ENCODE results near the gene ERFL. TPM values are rescaled to one million over a fixed set of nuclear protein-coding genes. Genes with fewer than 3 reads are reported as not detected.
"Not testable (repeated sequence)": the region's sequence is repeated elsewhere in the genome, so short reads cannot be mapped to it uniquely, and the experiment has no call there.

Gene ERFL
- total RNA-seq, 4 donors from 2014 or later = 0.32 to 0.42 (median 0.33) TPM; not detected in 1

DNA sequence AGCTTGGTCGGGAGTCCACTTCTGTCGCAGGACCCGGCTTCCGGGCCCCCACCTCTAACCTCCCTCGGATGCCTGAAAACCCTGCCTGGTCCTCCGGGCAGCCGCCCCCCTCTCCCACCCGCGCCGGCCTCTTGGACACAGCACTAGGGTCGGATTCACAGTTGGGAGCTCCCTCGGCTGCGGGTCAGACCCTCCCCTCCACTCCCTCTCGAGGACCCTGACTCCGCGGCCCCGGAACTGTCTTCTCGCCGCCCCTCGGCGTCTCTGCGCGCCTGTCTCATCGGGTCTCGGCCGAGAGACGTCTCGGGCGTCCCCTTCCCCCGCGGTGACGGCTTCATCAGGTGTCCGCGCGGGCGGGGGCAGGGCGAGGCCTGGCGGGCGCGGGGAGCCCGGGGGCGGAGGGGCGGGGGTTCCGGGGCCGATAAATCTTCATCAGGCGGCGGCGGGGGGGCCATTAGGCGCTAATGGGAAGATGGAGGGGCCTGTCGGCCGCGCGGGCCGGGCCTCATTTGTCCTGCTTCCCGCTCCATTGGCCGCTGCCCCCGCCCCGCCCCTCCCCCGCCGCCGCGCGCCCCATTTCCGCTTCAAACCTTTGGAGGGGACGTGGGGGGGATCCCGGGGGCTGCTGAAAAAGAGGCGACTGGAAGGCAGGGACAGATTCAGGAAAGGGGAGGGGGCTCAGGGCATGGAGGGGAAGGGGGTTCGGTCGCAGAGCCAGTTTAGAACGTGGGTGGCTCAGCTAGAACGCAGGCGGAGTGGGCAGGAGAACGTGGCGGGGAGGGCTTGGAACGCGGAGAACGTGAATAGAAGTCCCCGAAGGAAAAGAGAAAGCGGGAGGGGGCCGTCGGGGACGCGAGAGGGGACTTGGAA lies 11.8 kb upstream of the ERFL start:
- H3K36me3 ChIP-seq = no peaks in the 10 kb centered on the region
- intact Hi-C loops (cut with DNase I) = loop anchor here (5.0 kb wide), 1 partner anchor 68 kb away; no protein-coding TSS in a partner anchor
- DNase-seq (ENCODE audit: extremely low spot score) = no peak
- WGBS = 2% methylated on average over 43 of the region's 83 CpGs
- peaks cover 3 to 97% (median 47%) of the 10 kb centered on the region in 4 donors for H3K27me3 ChIP-seq
- peaks cover 17 to 30% (median 27%) of the 10 kb centered on the region in 4 donors for H3K4me1 ChIP-seq
- no peak for TF ChIP-seq POLR2AphosphoS5 (IDR thresholded peaks at IDR 0.05)
- TF ChIP-seq, protein P1, sequence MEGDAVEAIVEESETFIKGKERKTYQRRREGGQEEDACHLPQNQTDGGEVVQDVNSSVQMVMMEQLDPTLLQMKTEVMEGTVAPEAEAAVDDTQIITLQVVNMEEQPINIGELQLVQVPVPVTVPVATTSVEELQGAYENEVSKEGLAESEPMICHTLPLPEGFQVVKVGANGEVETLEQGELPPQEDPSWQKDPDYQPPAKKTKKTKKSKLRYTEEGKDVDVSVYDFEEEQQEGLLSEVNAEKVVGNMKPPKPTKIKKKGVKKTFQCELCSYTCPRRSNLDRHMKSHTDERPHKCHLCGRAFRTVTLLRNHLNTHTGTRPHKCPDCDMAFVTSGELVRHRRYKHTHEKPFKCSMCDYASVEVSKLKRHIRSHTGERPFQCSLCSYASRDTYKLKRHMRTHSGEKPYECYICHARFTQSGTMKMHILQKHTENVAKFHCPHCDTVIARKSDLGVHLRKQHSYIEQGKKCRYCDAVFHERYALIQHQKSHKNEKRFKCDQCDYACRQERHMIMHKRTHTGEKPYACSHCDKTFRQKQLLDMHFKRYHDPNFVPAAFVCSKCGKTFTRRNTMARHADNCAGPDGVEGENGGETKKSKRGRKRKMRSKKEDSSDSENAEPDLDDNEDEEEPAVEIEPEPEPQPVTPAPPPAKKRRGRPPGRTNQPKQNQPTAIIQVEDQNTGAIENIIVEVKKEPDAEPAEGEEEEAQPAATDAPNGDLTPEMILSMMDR (IDR thresholded peaks at IDR 0.05) = no peak
- no peak for TF ChIP-seq POLR2A (IDR thresholded peaks at IDR 0.05; ENCODE audit: low read depth)
- TF ChIP-seq EP300 (IDR thresholded peaks at IDR 0.05) = no peak
- H3K27ac ChIP-seq (replicated peaks in 1 of 4) = no peak overlapping the region
- H3K9me3 ChIP-seq = no peaks in the 10 kb centered on the region
- peak overlapping the region; percentile 43 to 50 (median 46) for H3K4me3 ChIP-seq

DNA sequence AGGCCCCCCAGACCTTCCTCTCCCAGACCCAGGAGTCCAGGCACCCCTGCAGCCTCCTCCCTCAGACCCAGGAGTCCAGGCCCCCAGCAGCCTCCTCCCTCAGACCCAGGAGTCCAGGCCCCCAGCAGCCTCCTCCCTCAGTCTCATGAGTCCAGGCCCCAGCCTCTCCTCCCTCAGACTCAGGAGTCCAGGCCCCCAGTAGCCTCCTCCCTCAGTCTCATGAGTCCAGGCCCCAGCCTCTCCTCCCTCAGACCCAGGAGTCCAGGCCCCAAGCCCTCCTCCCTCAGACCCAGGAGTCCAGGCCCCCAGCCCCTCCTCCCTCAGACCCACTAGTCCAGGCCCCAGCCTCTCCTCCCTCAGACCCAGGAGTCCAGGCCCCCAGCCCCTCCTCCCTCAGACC lies 11.0 kb upstream of the ERFL start:
- intact Hi-C loops (cut with DNase I) = loop anchor here (5.0 kb wide), 1 partner anchor 67 kb away; no protein-coding TSS in a partner anchor
- Histone ChIP-seq H3K27me3 (peaks cover 3 to 97% (median 52%) of the 10 kb centered on the region in 4 donors), H3K4me1 (peaks cover 17 to 33% (median 31%) of the 10 kb centered on the region in 4 donors)
- not testable (repeated sequence) for H3K9me3 ChIP-seq; H3K4me3 ChIP-seq; H3K36me3 ChIP-seq; H3K27ac ChIP-seq (replicated peaks in 1 of 4); DNase-seq (ENCODE audit: extremely low spot score)

DNA sequence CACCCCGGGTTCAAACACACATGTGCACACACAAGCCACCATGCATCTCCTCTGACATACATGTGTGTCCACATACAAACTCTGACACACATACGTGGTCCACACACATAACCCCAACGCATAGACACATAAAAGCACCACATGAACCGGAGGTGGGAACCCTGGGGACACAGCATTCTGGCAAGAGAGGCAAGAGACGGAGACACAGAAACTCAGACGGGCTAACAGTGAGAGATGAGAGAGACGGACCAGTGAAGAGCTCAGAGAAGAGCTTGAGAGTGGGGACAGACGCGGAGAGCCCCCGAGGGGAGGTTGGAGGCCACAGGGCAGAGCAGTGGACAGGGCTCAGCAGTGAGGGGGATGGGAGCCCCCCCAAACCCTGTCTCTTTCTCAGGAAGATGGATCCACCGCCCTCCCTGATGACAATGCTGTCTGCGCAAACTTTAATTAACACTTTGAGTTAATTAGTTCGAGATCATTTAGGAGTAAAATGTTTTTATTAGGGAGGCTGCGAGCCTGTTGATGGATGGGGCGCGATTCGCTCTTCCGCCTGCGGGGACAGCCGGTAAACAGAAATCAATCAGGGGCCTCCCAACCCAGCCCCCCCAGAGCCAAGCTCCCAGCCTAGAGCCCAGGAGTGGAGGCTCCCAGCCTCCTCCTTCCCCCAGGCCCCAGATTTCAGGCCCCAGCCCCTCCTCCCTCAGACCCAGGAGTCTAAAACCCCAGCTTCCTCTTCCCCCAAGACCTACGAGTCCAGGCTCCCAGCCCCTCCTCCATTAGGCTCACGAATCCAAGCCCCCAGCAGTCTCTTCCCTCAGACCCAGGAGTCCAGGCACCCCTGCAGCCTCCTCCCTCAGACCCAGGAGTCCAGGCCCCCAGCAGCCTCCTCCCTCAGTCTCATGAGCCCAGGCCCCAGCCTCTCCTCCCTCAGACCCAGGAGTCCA lies 9.5 kb upstream of the ERFL start:
- Histone ChIP-seq H3K27me3 (peaks cover 3 to 97% (median 59%) of the 10 kb centered on the region in 4 donors), H3K4me1 (peaks cover 17 to 40% (median 38%) of the 10 kb centered on the region in 4 donors), H3K27ac (replicated peaks in 1 of 4) (no peak overlapping the region), H3K9me3 (no peaks in the 10 kb centered on the region), H3K4me3 (no peak overlapping the region), H3K36me3 (no peaks in the 10 kb centered on the region)
- WGBS = 53% methylated on average over 22 of the region's 22 CpGs
- intact Hi-C loops (cut with DNase I) = loop anchor here (5.0 kb wide), 1 partner anchor 65 kb away; no protein-coding TSS in a partner anchor
- no peak for TF ChIP-seq EP300 (IDR thresholded peaks at IDR 0.05)
- no peak for DNase-seq (ENCODE audit: extremely low spot score)

DNA sequence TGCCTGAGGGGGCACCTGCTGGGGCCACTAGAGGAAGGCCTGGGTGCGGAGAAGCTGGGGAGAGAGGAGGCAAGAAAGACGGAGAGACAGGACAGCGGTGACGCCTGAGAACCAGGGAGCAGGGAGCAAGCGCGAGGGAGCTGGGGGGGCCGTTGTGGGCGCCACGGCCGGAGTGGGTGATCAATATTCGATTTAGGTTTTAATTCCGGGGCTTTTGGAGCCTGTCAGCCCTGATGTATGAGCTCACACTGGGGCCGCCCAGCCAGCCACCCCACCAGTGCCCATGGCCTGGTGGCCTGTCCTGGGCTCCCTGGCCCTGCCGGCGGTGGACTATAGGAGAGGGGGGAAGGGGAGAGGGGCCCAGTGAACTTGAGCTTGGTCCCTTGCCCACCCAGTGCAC lies 8.7 kb upstream of the ERFL start:
- H3K9me3 ChIP-seq = no peaks in the 10 kb centered on the region
- no peak for DNase-seq (ENCODE audit: extremely low spot score)
- 69% methylated on average over 10 of the region's 15 CpGs for WGBS
- intact Hi-C loops (cut with DNase I) = loop anchor here (5.0 kb wide), 1 partner anchor 65 kb away; no protein-coding TSS in a partner anchor
- peaks cover 3 to 97% (median 62%) of the 10 kb centered on the region in 4 donors for H3K27me3 ChIP-seq
- H3K27ac ChIP-seq (replicated peaks in 1 of 4) = no peak overlapping the region
- no peaks in the 10 kb centered on the region for H3K36me3 ChIP-seq
- TF ChIP-seq POLR2AphosphoS5 (IDR thresholded peaks at IDR 0.05) (no peak), EP300 (IDR thresholded peaks at IDR 0.05) (no peak), POLR2A (IDR thresholded peaks at IDR 0.05; ENCODE audit: low read depth) (no peak)
- TF ChIP-seq, protein P1 (IDR thresholded peaks at IDR 0.05) = no peak
- H3K4me3 ChIP-seq = no peak overlapping the region
- H3K4me1 ChIP-seq = peaks cover 17 to 46% (median 42%) of the 10 kb centered on the region in 4 donors

DNA sequence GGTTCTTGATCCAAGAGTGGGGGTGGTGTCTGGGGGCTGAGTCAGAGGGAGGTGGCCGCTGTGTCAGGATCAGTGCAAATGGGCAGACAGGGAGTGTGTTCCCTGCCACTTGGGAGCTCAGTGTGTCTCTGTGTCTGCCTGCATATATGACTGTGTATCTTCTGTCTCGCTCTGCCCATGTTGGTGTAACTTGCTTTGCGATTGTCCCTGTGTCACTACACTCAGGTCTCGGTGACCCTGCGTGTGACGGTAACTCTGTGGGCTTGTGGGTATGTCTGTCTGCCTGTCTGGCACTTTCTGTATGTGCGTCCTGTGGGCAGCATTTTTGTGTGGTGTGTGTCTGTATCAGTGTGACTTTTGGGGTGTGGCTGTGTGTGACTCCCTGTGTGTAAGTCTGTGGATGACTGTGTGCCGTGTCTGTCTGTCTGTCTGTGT lies 8.2 kb upstream of the ERFL start:
- DNase-seq (ENCODE audit: extremely low spot score) = no peak
- peaks cover 0 to 97% (median 61%) of the 10 kb centered on the region in 4 donors for H3K27me3 ChIP-seq
- H3K4me3 ChIP-seq = no peak overlapping the region
- H3K9me3 ChIP-seq = no peaks in the 10 kb centered on the region
- no peak for TF ChIP-seq EP300 (IDR thresholded peaks at IDR 0.05)
- TF ChIP-seq, protein P1 (IDR thresholded peaks at IDR 0.05) = no peak
- TF ChIP-seq POLR2A (IDR thresholded peaks at IDR 0.05; ENCODE audit: low read depth) = no peak
- 78% methylated on average over 8 of the region's 8 CpGs for WGBS
- intact Hi-C loops (cut with DNase I) = loop anchor here (5.0 kb wide), 1 partner anchor 64 kb away; no protein-coding TSS in a partner anchor
- peaks cover 17 to 46% (median 42%) of the 10 kb centered on the region in 4 donors for H3K4me1 ChIP-seq
- H3K36me3 ChIP-seq = no peaks in the 10 kb centered on the region
- H3K27ac ChIP-seq (replicated peaks in 1 of 4) = no peak overlapping the region

Measured in esophagus muscularis mucosa (tissue), 4 donors.